GM18499 (cell line): ENCODE measurements around the gene ZSWIM5.
"Not testable (repeated sequence)": the region's sequence is repeated elsewhere in the genome, so short reads cannot be mapped to it uniquely, and the experiment has no call there.

ENCODE experiments used
- ATAC-seq: cut with Tn5 transposase; IDR thresholded peaks from one replicate; pipeline ENCODE4 v1.9.1; 2021; ENCODE audit warnings: moderate number of reproducible peaks; ENCODE audit not compliant: insufficient read depth, unreplicated experiment

The ZSWIM5 gene

DNA sequence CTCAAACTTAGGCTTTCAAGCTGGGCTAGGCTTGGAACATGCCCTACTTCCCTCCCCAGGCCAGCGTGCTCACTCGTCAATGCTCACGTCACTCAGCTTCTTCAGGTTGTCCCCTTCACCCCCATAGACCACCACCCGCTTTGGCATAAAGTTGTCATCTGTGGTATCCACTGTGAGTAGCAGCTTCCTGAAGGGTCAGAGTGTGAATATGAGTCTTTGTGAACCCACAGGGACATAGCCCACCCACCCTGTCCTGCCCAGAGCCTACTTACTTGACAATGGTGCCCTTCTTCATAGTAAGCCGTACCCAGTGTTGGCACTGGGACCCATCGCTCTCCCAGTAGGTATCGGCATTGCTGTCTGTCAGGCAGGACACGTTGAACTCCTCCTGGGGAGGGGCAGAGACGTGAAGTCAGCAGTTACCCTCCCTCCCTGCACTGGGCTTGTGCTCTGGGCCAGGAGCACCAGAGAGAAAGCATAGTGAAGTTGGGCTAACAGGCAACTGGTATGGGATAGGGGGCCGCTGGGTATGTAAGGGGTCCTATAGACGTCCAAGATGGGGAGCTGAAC, 197.0 kb downstream of the ZSWIM5 start:
- no peak for ATAC-seq

DNA sequence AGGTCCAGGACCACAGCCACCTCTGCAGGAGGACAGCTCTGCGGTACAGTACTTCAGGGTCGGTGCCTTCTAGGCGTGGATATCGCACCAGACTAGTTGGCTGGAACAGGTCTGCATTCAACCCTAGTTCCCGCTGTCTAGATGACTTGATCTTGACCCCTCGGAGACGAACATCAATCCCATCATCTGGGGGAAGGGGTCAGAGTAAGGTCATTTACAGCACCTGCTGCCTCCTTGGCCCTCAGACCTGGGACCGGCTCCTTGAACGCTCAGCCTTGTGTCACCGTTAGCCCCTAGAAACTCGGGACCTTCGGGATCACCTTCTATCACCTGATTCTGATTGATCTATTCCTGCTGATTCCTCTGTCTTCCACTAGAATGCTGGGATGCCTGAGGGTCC, 197.9 kb downstream of the ZSWIM5 start:
- ATAC-seq: no peak

DNA sequence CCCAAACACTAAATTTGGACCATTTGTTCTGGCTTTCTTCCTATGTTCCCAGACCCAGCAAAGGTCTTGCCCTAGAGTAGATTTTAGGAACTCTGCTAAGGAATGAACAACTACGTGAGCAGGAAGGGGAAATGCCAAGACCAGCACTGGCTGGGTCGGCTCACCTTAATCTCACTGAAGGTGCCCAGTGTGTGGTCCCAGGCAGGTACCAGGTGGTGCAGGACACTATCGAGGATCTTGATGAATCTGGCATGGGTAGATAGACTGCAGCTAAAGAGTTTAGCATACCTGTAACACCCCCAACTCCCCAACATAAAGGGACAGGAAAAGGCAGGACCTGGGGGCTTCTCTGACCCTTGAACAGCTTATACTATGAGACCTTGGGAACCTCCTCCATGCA, 198.3 kb downstream of the ZSWIM5 start:
- ATAC-seq: no peak

DNA sequence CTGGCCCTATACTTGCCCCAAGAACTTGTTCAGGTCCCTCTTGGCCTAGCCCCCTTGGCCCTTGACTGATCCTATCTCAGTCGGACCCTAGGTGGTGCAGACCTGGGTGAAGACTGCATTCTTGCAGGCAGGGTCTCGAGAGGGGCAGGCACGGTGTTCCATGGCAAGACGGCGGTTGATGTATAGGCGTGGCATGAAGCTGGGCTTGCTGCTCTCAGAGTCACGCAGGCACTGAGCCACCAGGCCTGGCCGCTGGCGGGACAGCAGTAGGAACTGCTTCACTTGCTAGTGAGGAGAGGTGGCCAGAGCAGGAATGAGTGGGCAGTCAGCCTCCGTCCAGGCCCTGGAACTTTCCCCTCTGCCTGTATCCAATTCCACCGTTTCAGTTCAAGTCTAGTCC, 199.1 kb downstream of the ZSWIM5 start:
- no peak for ATAC-seq

DNA sequence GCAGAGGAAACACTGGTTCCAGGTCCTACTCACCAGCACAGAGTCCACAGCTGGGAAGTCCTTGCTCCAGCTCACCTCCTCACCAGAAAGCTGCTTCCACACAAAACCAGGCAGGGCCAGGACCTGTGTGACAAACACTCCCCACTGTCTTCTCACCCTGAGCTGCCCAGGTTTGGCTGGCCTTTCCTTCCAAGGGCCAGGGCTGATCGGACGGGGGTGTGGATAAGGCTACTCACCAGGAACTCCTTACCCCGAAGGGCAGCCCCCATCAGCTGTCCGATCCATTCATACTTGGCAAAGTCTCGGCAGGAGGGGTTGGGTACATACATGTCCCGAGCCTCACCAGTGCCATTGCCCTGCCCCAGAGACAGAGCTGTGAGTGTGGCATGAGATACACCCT, 200.6 kb downstream of the ZSWIM5 start:
- no peak for ATAC-seq

DNA sequence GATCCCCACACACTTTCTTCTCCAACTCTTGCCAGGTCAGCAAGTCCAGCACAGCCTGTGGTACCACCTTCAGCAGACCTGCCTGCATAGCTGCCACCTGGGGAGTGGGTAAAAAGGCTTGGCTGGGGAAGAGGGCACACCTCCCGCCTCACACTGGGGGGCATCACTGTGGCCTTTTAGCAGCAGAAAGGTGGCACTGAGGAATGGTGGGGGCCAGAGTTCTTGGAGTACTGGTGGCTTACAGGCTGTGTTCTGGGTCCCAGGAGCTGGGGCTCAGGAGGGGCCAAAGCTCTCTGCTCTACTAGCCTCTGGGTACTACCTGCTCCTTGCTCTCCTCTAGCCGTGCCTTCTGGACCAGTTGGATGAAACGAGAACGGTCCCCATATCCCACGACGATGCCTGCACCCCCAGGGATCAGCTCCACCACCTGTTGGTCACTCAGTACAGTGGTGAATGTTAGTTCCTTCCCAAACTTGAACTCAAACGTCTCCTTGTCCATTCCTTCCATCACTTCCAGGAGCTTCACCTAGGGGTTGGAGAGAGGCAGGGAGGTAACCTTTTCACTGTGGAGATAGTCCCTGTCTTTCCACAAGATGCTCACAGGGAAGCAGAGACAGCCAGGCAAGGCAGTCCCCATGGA, 202.0 kb downstream of the ZSWIM5 start:
- ATAC-seq: no peak

DNA sequence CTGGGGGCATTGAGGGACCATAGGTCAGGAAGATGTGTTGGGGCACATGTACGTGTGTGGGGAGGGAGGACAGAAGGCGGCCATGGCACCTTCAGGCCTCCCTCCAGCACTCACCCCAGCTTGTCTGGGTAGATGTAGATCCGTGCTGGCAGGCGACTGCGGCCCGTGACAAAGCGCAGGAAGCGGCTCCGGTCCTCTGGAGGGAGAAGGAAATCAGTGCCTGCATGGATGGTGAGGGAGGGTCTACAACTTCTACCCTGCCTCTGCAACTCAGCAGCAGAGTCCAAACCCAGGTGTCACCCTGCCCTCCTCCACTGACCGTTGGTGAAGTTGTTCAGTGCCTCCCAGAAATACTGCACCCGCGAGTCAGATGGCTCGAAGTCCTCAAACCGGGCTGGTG, 202.7 kb downstream of the ZSWIM5 start:
- no peak for ATAC-seq

DNA sequence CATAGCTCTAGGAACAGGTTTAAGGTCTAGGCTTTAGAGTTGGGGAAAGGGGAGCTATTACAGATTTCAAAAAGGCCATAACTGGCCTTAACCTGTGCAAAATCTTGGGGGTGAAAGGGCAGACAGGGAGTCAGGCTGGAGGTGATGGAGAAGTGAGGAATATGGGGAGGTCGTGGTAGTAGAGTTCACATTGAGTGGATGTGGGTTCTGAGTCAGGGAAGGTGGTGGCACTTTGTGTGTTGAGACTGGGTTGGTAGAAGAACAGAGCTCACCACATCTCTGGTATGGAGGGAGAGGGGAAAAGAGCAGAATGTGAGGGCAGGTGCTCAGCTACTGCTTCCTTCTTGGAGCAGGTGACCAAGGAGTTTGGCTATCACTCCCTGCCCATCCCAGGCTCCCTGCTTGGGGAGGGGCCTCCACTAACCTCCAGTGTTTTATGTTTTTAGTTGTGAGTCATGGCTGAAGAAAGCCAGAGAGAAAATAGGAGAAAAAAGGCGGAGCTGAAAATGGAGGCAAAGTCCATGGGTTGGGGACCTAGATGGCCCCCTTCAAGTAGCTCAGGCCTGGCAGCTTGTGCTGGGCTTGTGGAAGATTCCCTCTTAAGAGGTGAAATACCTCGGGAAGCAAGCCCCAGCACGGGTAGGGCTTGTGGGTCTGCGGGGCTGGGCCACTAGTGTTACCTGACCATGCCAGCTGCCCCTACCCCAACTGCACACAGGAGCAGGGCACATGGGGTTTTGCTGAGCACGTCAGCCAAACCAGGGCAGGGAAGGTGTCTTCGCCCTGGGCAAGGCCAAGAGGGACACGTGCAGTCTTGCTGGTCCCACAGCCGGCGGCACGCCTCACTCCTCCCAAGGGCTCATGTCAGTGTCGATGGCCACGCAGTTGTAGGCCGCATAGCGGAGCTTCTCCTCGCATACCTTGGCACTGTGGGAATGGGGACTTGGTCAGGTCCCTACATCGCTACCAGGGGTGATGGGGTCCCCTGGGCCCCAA, 203.5 kb downstream of the ZSWIM5 start:
- no peak for ATAC-seq

DNA sequence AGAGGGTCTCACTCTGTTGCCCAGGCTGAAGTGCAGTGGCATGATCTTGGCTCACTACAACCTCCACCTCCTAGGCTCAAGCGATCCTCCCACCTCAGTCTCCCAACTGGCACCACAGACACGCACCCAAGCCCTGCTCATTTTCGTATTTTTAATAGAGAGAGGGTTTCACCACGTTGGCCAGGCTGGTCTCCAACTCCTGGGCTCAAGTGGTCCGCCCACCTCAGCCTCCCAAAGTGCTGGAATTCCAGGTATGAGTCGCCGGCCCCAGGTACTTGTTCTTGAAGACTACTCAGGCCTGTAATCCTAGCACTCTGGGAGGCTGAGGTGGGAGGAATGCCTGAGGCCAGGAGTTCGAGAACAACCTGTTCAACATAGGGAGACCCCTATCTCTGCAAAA, 204.8 kb downstream of the ZSWIM5 start:
- ATAC-seq: not testable (repeated sequence)

DNA sequence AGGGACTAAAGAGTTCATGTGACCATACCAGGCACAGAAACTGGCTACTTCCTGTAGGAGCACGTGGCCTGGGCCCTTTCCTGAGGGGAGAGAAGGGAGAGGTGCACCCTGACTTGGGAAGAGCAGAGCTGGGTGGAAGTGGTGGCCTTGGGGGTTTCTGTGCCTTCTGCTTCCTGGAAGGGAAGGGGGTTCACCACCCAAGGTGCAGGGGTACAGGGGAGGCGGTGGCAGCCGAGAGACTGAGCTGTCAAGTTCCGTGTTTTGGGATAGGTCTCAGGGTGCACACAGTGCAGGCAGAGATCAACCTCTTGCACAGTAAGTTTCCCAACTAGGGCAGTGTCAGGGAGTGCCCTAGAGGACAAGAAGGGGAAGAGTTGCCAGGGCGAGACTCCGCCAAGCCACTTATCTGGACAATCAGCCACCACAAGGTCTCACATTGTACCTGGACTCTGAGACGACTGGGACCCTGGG, 205.4 kb downstream of the ZSWIM5 start:
- no peak for ATAC-seq

DNA sequence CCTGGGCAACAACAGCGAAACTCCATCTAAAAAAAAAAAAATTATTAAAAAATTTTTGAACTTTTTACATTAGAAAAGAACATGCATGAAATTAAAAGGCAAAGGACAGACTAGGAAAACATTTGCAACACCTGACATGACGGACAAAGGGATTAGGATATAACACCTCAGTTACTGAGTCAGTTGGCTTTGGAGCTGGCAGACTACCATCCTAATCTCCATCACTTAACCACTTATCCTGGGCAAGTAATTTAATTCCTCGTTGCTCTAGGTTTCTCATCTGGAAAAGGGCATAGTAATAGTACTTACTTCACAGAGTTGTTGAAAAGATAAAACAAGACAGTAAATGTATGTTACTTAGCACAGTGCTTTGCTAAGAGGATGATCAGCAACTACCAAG, 207.2 kb downstream of the ZSWIM5 start:
- ATAC-seq: no peak

DNA sequence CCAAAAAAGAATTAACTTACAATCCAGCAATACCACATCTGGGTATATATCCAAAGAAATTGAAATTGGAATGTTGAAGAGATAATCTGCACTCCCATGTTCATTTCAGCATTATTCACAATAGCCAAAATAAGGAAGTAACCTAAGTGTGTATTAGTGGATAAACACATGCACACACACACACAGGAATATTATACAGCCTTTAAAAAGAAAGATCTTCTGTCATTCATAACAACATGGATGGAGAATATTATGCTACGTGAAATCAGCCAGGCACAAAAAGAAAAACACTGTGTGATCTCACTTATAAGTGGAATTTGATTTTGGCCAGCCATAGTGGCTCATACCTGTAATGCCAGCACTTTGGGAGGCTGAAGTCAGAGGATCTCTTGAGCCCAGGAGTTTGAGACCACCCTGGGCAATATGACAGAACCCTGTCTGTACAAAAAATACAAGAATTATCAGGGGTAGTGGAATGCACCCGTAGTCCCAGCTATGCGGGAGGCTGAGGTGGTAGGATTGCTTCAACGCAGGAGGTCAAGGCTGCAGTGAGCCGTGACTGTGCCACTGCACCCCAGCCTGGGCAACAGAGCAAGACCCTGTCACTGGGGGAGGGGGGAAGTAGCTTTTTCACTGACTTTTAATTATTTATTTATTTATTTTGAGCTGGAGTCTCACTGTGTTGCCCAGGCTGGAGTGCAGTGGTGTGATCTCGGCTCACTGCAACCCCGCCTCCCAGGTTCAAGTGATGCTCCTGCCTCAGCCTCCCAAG, 210.8 kb downstream of the ZSWIM5 start:
- ATAC-seq: no peak

DNA sequence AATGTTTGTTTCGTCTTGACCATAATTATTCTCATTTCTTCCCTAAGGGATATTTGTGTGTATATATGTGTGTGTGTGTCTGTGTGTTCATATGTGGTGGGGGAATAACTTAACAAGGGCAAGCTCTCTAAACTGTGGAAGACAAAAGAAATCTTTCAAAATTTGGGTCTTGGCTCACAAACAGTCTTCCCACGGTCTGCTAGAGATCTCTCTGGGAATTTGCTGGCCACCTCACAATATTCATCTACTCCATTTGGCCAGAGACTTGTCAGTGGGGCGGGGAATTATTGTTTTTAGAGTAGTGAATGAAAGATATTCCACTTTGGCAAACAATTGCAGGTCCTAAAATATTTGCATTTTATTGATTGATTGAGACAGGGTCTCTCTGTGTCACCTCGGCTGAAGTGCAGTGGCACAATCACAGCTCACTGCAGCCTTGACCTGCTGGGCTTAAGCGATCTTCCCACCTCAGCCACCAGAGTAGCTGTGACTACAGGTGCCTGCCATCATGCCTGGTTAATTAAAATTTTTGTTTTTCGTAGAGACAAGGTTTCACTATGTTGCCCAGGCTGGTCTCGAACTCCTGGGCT, 212.0 kb downstream of the ZSWIM5 start:
- ATAC-seq: no peak

DNA sequence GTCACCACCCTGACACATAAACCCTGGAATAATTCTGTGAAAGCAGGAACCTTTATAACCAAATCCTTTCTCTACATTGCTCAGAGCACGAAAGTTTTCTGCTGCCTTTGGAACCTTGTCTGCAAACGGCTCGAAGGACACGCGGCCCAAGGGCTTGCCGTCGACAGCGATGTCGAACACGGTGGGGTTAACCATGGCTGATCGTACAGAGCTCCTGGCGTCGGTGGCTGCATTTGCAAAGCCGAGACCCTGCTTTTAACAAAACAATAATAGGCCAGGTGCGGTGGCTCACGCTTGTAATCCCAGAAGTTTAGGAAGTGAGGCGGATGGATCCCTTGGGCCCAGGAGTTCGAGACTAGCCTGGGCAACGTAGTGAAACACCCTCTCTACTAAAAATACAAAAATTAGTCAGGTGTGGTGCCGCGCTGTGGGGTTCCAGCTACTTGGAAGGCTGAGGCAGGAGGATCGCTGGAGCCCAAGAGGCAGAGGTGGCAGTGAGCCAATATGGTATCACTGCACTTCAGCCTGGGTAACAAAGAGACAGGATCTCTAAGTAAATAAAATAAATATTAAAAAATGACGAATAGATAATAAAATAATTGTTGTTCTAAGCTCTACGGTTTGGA, 217.8 kb downstream of the ZSWIM5 start:
- no peak for ATAC-seq

DNA sequence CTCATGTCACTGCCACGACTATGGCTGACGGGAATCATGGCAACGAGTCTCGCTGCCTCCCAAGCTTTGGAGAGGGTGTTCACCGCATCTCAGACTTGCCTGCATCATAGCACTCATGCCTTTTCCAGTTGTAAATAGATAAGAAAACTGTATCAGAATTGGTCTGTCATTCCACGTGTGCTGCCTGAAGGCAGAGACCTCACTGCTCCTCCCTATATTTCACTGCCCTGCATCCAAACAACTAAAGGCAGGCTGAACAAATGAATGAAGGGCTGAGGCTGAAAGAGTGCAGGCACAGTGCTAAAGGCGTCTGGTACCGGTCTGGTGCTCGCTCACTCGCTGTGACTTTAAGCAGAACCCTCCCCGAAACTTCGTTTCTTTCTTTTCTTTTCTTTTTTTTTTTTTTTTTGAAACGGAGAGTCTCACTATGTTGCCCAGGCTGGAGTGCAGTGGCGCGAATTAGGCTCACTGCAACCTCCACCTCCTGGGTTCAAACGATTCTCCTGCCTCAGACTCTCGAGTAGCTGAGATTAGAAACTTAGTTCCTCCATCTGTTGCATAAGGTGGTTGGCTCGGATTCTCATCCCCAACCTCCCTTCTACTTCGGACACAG, 220.6 kb downstream of the ZSWIM5 start:
- no peak for ATAC-seq

DNA sequence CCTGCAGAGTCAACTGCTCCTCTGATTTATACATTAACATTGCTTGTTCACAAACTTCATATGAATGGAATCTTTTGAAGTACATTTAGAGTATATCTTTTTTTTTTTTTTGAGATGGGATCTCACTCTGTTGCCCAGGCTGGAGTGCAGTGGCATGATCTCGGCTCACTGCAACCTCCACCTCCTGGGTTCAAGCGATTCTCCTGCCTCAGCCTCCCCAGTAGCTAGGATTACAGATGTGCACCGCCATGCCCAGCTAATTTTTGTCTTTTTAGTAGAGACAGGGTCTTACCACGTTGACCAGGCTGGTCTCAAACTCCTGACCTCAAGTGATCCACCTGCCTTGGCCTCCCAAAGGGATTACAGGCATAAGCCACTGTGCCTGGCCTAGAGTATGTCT, 229.0 kb downstream of the ZSWIM5 start:
- ATAC-seq: not testable (repeated sequence)

DNA sequence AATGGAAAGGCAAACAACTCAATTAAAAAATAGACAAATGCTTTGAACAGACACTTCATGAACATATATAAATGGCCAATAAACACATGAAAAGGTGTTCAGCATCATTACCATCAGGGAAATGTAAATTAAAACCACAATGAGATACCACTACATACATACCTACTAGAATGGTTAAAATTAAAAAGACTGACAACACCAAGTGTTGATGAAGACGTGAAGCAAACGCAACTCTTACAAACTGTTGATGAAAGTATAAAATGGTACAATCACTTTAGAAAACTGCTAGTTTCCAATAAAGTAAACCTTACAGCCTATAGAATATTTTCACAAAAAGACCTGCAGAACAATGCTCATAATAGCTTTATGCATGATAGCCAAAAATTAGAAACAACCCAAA, 230.2 kb downstream of the ZSWIM5 start:
- no peak for ATAC-seq

DNA sequence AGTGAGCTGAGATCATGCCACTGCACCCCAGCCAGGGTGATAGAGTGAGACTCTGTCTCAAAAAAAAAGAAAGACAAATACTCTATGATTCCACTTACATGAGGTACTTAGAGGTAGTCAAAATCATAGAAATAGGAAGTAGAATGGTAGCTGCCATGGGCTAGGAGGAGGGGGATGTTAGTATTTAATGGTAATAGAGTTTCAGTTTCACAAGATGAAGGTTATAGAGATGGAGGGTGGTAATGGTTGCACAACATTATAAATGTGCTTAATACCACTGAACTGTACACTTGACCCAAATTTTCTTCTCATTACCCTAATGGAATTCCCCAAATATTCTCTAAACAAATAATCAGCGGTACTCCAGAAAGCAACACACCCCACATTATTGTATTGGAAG, 232.8 kb downstream of the ZSWIM5 start:
- ATAC-seq: no peak

DNA sequence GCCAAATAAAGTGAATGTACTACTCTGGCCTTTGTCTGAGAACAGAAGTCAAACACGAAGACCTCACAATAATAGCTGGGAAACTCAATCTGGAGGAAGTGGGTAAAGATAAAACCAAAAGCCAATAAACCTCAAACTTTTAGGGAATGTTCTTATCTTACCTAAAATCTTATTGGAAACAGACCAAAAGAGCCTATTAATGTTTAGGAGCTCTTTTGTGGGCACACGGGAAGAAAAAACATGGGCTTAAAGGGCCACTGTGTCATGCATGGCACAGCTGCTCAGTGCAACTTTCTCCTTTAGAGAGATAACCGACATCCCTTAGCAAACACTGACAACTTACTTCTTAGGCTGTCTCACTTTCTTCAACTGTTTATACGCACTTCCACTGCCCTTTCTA, 236.1 kb downstream of the ZSWIM5 start:
- no peak for ATAC-seq
